ENCODE measurements around the gene RPTOR.

Gene RPTOR

GRCh38 chr17:80516171-80516932, 28.3 kb upstream of the RPTOR start (continued):
- no peak for TF ChIP-seq OSR1 (CRISPR knock-in tag; IDR thresholded peaks at IDR 0.05)
- no peak for TF ChIP-seq POU6F1 (CRISPR knock-in tag; IDR thresholded peaks at IDR 0.05; ENCODE audit: borderline replicate concordance, low read depth)
- no peak for TF ChIP-seq TCF4 (CRISPR knock-in tag; IDR thresholded peaks at IDR 0.05; ENCODE audit: borderline replicate concordance)
- TF ChIP-seq ZNF565 (CRISPR knock-in tag; conservative IDR thresholded peaks at IDR 0.05; ENCODE audit: low read depth), result no peak
- no peak for TF ChIP-seq TSHZ2 (CRISPR knock-in tag; IDR thresholded peaks at IDR 0.05)

- no peak for TF ChIP-seq PATZ1 (CRISPR knock-in tag; IDR thresholded peaks at IDR 0.05; ENCODE audit: borderline replicate concordance)
- no peak for TF ChIP-seq ZNF70 (CRISPR knock-in tag; IDR thresholded peaks at IDR 0.05)
- TF ChIP-seq OSR1 (CRISPR knock-in tag; IDR thresholded peaks at IDR 0.05), result no peak
- TF ChIP-seq SNAI2 (CRISPR knock-in tag; IDR thresholded peaks at IDR 0.05), result no peak
- TF ChIP-seq TOX (CRISPR knock-in tag; IDR thresholded peaks at IDR 0.05; ENCODE audit: borderline replicate concordance), result no peak
- no peak for TF ChIP-seq ZNF565 (CRISPR knock-in tag; conservative IDR thresholded peaks at IDR 0.05; ENCODE audit: low read depth)
- TF ChIP-seq GLIS3 (CRISPR knock-in tag; IDR thresholded peaks at IDR 0.05), result no peak
- TF ChIP-seq POU6F1 (CRISPR knock-in tag; IDR thresholded peaks at IDR 0.05; ENCODE audit: borderline replicate concordance, low read depth), result no peak
- no peak for TF ChIP-seq ZNF8 (CRISPR knock-in tag; IDR thresholded peaks at IDR 0.05)
- no peak for TF ChIP-seq TSHZ2 (CRISPR knock-in tag; IDR thresholded peaks at IDR 0.05)
- TF ChIP-seq ZFP30 (CRISPR knock-in tag; IDR thresholded peaks at IDR 0.05), result no peak
- ATAC-seq, result no peak
Observed at GRCh38 chr17:80517641-80518040, 27.0 kb upstream of the RPTOR start.

GRCh38 chr17:80518392-80518791, 26.2 kb upstream of the RPTOR start:
- no peak for ATAC-seq
- TF ChIP-seq TSHZ2 (CRISPR knock-in tag; IDR thresholded peaks at IDR 0.05), result no peak
- TF ChIP-seq ISL1 (CRISPR knock-in tag; IDR thresholded peaks at IDR 0.05), result no peak
- TF ChIP-seq ZNF565 (CRISPR knock-in tag; conservative IDR thresholded peaks at IDR 0.05; ENCODE audit: low read depth), result no peak
- TF ChIP-seq ARNTL (CRISPR knock-in tag; IDR thresholded peaks at IDR 0.05; ENCODE audit: borderline replicate concordance, low read depth), result no peak
- TF ChIP-seq CREB5 (CRISPR knock-in tag; IDR thresholded peaks at IDR 0.05; ENCODE audit: low read depth), result no peak
- no peak for TF ChIP-seq ZFP3 (CRISPR knock-in tag; IDR thresholded peaks at IDR 0.05)
- TF ChIP-seq CSDC2 (CRISPR knock-in tag; IDR thresholded peaks at IDR 0.05), result no peak
- TF ChIP-seq PATZ1 (CRISPR knock-in tag; IDR thresholded peaks at IDR 0.05; ENCODE audit: borderline replicate concordance), result no peak
- no peak for TF ChIP-seq TOX (CRISPR knock-in tag; IDR thresholded peaks at IDR 0.05; ENCODE audit: borderline replicate concordance)

Measured in SK-N-SH treated with all-trans-retinoic acid at 6 μM for 48 hours (cell line).